HG02678 (cell line): ENCODE measurements around the gene NECAB3.
A peak's percentile ranks its signal among the peaks of the same experiment; 100 is the strongest.

Experiments used
- ATAC-seq: cut with Tn5 transposase; IDR thresholded peaks from one replicate; pipeline ENCODE4 v1.9.1; 2021; ENCODE audit warnings: mild to moderate bottlenecking, moderate library complexity; ENCODE audit not compliant: unreplicated experiment

Gene NECAB3

GRCh38 chr20:33697129-33697528 is 22.9 kb upstream of the NECAB3 start:
- no peak for ATAC-seq

GRCh38 chr20:33696448-33696847 is 22.2 kb upstream of the NECAB3 start:
- ATAC-seq = no peak

DNA sequence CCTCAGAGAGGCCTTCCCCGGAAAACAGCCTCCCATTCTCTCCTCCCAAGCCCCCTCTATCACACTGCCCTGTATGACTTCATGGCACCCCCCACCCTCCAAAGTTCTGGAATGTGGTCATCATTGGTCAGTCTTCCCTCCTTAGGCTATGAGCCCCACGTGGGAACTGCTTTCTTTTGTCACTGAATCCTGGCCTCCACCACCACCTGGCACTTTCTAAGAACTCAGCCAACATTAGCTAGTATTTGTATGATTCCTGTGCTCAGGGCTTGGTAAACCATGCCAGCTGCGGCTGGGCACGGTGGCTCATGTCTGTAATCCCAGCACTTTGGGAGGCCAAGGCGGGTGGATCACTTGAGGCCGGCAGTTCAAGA is 20.4 kb upstream of the NECAB3 start:
- no peak for ATAC-seq

GRCh38 chr20:33693741-33694638 is 19.8 kb upstream of the NECAB3 start:
- ATAC-seq = no peak

- no peak for ATAC-seq
These were observed 19.1 kb upstream of the NECAB3 start for GRCh38 chr20:33693289-33693688.

- ATAC-seq = no peak
These were observed 15.7 kb upstream of the NECAB3 start for GRCh38 chr20:33689973-33690372.

- no peak for ATAC-seq
These were observed 15.3 kb upstream of the NECAB3 start for GRCh38 chr20:33689493-33689892.

GRCh38 chr20:33688938-33689424 is 14.8 kb upstream of the NECAB3 start:
- ATAC-seq = no peak

GRCh38 chr20:33687993-33688937 is 14.0 kb upstream of the NECAB3 start:
- no peak for ATAC-seq

- no peak for ATAC-seq
These were observed 13.2 kb upstream of the NECAB3 start for GRCh38 chr20:33687370-33687915.

DNA sequence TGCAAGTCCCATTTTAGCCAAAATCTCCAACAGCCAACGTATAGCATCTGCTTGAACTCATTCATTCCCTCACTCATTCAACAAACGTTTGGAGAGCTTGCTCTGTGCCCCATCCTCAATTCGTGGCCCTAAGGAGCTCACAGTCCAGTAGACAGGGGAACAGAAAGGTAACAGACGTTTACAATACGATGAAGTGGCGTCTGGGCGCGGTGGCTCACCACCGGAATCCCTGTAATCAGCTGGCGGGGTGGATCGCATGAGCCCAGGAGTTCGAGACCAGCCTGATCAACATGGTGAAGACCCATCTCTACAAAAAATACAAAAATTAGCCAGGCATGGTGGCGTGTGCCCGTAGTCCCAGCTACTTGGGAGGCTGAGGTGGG is 12.7 kb upstream of the NECAB3 start:
- no peak for ATAC-seq

DNA sequence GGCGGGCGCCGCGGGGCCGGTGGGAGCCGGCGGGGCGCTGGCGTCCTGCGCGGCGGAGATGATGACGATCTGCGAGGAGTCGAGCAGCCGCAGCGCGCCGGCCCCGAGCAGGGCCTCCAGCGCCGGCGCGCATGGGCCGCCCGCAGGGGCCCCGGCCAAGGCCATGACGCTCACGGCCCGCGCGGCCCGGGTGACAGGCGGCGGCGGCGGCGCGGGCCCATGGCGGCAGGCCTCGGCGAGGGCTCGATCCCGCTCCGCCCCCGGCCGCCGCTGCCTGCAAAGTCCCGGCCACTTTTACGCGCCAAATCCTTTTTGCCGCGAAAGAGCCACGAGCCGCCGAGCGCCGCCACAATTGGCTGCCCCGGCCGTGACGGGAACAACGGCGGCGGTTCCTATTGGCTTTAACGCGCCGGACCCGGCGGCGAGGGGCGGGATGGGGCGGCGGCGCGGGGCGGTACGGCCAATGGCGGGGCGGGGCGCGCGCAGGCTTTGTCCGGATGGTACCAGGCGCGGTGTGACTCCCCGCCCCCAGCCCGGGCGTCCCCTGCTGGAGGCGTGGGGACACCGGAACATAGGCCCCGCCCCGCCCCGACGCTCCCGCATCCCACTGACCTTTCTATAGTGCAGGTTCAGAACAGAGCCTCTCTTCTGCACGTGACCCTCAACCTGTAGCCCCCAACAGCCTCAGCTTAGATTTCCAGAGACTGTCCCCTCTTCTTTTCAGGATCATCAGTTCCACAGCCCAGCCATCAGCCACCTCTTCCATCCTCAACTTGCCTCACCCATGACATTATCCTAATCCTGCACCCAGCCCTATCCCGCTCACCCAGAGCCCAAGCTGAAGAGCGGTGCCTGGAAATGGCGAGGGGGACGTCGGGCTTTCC is 12.1 kb upstream of the NECAB3 start, which contains the start of gene E2F1:
E2F1 (minus strand) TSS at position 286 of the 884 bp plus-strand sequence; CDS start at position 165, 121 bp downstream.
- peak; percentile 86 for ATAC-seq

DNA sequence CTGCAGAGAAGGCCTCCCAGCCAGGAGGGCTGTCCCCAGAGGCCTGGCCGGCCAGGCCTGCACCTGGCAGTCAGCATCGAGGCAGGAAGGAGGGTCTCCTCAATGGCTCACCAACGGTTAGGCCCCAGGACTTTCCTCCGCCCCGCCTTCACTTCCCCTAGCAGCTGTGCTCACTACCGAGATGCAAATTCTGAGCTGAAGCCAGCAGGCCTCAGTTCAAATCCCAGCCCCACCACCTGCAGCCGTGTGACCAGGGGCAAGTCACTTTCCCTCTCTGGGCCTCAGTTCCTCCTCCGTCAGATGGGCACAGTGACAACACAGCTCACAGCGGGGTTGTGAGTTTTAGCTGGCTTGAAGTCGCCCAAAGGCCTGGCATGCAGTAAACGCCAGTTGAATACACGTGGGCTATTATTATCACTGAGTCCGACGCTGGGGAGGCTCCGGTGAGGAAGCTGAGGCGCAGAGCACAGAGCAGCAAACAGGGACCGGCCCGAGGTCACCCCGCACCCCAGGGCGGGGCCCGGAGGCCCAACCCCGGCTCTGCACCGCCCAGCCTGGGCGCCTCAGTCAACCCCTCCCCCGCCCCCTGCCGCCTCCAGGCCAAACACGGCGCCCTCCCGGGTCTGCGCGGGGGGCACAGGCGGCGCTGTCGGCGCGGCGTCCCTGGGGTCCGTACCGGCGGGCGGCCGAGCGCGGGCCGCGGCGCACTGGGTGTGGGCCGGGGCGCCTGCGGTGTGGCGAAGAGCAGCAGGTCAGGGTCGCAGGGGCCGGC is 11.3 kb upstream of the NECAB3 start:
- peak; percentile 42 for ATAC-seq

- no peak for ATAC-seq
These were observed 10.5 kb upstream of the NECAB3 start for GRCh38 chr20:33684533-33685327.

DNA sequence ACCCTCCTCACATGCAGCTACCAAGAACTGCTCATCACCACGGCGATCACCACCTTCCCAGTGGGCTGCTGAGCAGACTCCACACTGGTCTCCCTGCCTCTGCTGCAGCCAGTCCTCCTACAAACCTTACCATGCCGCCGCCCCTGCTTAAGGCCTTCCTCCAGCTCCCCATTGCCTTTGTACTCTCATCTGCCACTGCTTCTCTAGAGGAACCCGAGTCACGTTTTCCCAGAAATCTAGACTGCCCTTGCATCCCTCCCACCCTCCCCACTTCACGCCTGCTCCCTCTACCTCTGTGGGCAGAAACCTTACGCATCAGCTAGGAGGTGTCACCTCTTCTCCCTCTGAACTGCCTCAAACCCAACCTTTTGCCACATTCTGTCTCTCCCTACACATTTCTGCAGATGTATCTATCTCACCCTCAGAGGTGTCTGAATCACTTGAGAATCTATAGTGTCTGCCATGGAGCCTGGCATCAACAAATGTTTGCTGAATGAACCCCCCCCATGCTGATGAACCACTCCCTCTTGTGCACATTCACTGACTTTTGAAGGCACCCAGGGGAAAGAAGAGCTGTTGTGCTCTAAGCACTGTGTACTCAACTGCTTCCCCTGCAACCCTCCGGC is 7.6 kb upstream of the NECAB3 start:
- no peak for ATAC-seq

GRCh38 chr20:33681288-33681687 is 7.1 kb upstream of the NECAB3 start:
- ATAC-seq = no peak

DNA sequence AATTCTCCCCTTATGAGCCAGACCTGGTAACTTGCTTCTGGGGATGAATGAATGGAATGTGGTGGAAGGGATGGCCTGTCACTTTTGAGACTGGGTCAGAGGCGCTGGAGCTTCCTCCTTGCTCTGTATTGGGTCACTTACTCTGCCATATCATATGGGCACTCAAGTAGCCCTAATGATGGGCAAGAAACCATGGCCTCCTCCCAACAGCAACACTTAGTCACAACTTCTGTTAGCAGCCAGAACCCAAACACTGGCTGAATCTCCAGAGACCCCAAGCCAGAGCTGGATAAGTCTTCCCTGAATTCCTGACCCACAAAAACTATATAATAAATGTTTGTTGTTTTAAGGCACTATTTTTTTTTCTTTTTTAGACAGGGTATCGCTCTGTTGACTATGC is 6.5 kb upstream of the NECAB3 start:
- ATAC-seq = no peak
